Measurements from ENCODE around the gene FBXW5.
A peak's percentile ranks its signal among the peaks of the same experiment; 100 is the strongest.

The FBXW5 gene

DNA sequence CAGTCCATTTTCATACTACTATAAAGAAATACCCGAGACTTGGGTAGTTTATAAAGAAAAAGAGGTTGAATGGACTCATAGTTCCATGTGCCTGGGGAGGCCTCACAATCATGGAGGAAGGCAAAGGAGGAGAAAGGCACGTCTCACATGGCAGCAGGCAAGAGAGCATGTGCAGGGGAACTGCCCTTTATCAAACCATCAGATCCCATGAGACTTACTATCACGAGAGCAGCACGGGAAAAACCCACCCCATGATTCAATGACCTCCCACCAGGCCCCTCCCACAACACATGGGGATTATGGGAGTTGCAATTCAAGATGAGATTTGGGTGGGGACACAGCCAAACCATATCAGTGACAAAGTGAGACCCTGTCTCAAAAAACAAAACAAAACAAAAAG is 38.3 kb downstream of the FBXW5 start:
- no peak for DNase-seq

DNA sequence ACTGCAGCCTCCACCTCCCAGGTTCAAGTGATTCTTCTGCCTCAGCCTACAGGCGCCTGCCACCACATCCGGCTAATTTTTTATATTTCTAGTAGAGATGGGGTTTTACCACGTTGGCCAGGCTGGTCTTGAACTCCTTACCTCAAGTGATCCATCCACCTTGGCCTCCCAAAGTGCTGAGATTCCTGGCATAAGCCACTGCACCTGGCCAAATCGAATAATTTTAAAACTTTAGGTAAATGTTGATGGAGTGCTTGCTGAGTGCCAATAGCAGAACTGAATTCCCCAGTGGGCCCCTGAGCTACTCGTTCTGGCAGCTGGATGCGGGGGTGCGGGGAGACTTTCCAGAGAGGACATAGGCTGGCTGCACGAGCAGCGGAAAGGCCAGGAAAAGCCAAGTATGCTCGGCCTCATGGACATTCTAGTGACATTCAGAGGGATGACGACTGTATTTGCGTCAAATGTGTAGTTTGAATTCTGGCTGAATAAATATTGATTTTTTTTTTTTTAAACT is 41.4 kb downstream of the FBXW5 start:
- no peak for DNase-seq

DNA sequence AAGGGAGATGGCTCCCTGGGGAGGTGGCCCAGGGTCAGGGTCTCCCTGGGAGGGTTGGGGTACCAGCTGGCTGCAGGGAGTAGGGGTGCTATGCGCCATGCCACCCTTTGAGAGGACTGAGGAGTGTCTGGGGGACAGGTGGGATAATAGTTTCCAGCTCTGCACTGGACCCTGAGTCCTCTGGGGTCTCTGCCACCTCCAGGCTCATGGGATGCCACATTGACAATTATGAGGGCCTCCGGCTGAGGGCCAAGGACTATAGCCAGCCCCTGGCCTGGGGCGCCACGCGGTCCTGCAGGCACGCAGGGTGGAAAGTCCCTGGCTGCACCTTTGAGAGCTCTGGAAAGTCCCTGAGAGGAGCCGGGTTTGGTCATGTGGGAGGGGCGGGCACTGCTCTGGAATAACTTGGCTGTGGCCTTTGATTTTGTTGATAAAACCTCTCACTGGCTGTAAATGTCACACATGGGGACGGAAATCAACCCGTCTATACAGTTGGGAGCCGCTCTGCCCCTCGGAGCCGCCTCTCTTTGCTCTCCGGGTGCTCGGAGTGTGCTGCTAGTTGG is 42.2 kb downstream of the FBXW5 start:
- peak; percentile 80 for DNase-seq

DNA sequence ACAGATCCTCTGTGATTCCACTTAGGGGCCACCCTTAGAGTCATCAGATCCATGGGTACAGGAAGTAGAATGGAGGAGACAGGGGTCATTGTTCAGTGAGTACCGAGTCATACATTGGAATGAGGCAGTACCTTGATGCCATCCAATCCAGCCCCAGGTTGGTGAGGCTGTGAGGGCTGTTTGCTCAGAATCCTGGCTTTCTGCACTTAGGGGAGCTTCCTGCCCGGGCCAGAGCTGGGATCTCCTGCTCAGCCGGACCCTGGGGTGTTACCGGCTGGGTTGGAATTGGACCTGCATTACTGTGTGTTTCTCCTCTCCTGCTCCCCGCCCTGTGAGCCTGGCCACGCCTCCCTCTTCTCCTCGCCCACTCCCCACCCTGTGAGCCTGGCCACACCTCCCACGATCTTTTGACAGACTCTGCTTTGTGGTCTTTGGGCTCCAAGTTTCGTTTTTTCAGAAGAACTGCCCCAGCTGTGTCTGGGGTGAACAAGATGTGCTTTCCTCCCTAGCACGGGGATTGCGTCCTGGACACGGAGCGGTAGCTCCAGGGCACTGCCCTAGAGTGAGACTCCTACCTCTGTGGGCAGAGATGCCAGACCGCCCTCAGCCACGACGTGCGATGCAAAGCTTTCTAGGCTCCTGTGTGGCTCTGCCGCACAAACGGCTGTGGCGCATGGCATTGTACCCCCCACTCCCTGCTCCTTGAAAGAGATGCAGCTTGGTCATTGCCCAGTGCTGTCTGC is 42.9 kb downstream of the FBXW5 start:
- DNase-seq: peak; percentile 58

DNA sequence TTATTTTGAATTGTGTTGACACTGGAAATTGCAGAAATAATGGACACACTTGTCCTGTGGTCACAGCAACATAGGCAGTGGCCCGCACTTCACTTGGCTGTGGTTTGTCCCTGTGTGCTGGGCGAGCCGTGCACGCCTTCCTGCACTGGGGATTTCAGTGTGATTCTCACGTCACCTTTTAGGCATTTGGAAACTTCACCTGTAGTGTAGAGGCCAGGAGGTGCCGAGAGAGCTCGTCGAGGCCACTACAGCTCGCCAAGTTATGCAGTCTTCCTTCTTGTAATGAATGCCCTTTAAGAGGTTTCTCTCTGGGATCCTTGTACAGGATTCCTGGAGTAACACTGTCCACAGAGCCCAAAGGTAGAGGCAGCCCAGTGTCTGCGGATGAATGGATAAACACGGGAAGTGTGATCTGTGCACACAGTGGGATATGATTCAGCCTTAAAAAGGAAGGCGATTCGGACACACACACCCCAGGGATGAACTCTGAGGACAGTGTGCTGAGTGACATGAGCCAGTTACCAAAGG is 43.5 kb downstream of the FBXW5 start:
- DNase-seq: no peak

DNA sequence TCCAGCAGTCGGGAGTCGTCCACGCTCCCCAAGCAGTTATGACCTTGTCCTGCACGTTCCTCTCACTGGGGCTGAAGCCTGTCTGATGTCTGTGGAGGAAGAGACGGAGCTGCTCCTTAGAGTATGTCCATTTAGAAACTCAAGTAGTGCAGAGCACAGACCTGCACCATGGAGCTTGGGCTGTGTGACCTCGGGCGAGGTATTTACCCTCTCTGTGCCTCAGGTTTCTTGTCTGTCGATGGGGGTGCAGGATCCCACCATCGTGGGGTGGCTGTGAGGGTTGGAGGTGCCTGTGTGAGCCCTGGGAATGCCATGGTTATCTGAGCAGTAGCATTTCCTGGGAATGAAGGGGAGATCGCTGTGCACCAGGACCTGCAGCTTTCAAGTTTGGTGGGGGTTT is 44.0 kb downstream of the FBXW5 start:
- no peak for DNase-seq

DNA sequence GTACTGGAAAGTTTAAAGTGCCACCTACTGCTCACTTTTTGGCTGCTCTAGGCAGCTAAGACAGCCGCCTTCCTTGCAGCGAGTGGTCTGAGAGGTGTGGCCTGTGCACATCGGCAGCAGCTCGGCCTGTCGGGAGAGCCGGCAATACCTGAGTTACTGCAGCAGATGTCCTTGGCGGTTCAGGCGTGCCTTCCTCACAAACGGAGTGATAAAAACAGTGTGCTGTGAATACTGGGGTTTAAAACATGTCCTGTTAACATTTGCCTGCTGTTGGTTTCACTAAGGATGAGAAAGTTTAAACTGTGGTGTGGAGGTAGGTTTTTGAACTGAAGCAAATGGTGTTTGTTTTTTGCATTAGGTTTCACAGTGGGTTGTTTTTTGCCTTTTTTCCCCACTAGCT is 45.3 kb downstream of the FBXW5 start:
- DNase-seq: no peak

DNA sequence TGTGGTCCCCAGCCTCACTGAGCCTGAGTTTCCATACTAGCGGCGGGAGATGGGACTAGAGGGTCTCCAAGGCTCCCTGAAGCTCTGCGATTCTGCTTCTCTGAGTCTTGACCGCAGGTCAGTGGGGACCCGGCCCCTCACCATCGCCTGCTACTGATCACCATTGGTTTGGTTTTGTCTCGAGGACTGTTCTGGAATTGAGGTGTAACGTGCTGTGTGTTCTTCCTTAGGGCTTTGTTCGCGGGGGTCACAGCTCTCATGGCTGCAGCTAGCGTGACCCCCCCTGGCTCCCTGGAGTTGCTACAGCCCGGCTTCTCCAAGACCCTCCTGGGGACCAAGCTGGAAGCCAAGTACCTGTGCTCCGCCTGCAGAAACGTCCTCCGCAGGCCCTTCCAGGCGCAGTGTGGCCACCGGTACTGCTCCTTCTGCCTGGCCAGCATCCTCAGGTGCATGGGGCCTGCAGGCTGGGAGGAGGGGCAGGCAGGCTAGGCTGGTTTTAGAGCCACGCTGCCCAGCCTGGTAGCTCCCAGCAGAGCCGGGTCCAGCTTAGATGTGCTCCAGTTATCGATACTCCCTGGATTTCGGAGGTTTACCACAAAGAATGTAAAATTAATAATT is 45.9 kb downstream of the FBXW5 start:
- no peak for DNase-seq

DNA sequence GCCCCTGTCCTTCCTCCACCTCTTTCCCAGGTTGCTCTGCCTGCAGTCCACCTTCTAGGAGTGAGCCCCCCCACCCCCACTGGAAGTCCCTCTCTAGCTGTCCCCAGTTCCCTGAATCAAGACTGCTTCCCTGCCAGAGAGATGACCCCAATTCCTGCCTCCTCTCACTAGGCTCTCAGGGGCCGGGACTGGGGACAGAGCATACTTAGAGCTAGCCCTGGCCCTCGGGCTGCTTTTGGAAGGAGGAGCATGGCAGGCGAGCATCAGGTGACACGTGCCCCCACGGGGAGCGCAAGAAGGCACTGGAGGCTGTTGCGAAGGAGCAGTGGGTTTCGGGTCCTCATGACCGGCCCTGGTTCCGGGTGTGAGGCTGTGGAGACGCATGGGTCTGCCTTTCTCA is 48.5 kb downstream of the FBXW5 start:
- no peak for DNase-seq

DNA sequence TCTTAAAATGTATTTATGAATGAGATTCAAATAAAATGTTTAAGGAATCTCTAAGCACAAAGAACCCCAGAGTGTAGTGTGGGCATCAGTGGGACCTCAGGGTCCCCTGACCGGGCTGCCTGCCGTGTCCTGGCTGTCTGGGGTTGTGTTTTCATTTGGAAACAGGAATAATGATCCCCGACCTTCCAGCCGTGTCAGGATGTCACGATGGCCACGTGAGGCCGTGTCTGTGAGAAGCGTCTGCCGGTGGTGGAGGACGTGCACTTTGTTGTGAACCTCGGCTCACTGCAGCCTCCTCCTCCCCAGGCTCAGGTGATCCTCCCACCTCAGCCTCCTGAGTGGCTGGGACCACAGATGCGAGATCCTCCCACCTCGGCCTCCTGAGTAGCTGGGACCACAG is 53.9 kb downstream of the FBXW5 start:
- no peak for DNase-seq
